Left colon (tissue), 2 donors: ENCODE measurements around the gene CHIT1. TPM values are rescaled to one million over a fixed set of nuclear protein-coding genes. Genes with fewer than 3 reads are reported as not detected.

Experiments
- ATAC-seq: fragments of 200-7000 bp; cut with Tn5 transposase; one replicate; pipeline ENCODE4 v1.9.1; 2020; ENCODE audit warnings: mild to moderate bottlenecking, moderate library complexity
- DNase-seq, 2 donors: peaks; one replicate each; pipeline ENCODE4 v3.0.0-alpha.2; 2020
- intact Hi-C, 2 donors: fragments of 100-400 bp; cut with DNase I in 1 of 2; cut with micrococcal nuclease in 1 of 2; formaldehyde crosslinking; loops; one replicate each; pipeline versions ENCODE4 v1.11.2 to v1.14.0; 2022; cut with DNase I, micrococcal nuclease
- total RNA-seq, 2 donors: library from RNA; stranded (reverse); fragmentation: NEBNext Ultra II Directional; extraction: Animal tissue kit (Norgen Biotek cat#: 25700); gene quantifications; one replicate each; pipeline ENCODE4 v1.2.1, GENCODE V29; 2021
- donor health status: DM: no; HTN: no; CAD: no.
- donor health status: DM: yes; HTN: yes; CAD: no.

CHIT1 gene
- total RNA-seq, 2 donors from 2014 or later = 0.40 TPM; not detected in 1

- intact Hi-C loops = no loop called here
- ATAC-seq = no peak
- no peak for DNase-seq
Measured at GRCh38 chr1:203227371-203228083, 1.9 kb downstream of the CHIT1 start.

- no peak for ATAC-seq
- no peak for DNase-seq
- intact Hi-C loops = no loop called here
Measured at GRCh38 chr1:203225071-203225470, 4.4 kb downstream of the CHIT1 start.

GRCh38 chr1:203223012-203223775 is 6.3 kb downstream of the CHIT1 start:
- intact Hi-C loops = no loop called here
- ATAC-seq (no peak), DNase-seq (no peak)

- intact Hi-C loops = loop anchor here (5.0 kb wide), 2 partner anchors 103 to 183 kb away; no protein-coding TSS in a partner anchor
- ATAC-seq = no peak
- DNase-seq = no peak
Measured at GRCh38 chr1:203219934-203220333, 9.5 kb downstream of the CHIT1 start.

GRCh38 chr1:203219171-203219570 is 10.3 kb downstream of the CHIT1 start:
- intact Hi-C loops = loop anchor here (5.0 kb wide), 2 partner anchors 102 to 182 kb away; no protein-coding TSS in a partner anchor
- ATAC-seq = no peak
- no peak for DNase-seq

- no peak for DNase-seq
- ATAC-seq = no peak
- intact Hi-C loops = loop anchor here (5.0 kb wide), 2 partner anchors 100 to 180 kb away; no protein-coding TSS in a partner anchor
Measured at GRCh38 chr1:203217668-203218067, 11.8 kb downstream of the CHIT1 start.

GRCh38 chr1:203217139-203217655 is 12.3 kb downstream of the CHIT1 start:
- DNase-seq = no peak
- intact Hi-C loops = loop anchor here (5.0 kb wide), 2 partner anchors 100 to 180 kb away; no protein-coding TSS in a partner anchor
- ATAC-seq = peak; percentile 53

- ATAC-seq (peak; percentile 72), DNase-seq (peak in 1 of 2 donors; percentile 39)
- intact Hi-C loops = loop anchor here (5.0 kb wide), 2 partner anchors 99 to 179 kb away; no protein-coding TSS in a partner anchor
Measured at GRCh38 chr1:203216274-203217138, 13.0 kb downstream of the CHIT1 start.

GRCh38 chr1:203215573-203215972 is 13.9 kb downstream of the CHIT1 start:
- DNase-seq (no peak), ATAC-seq (no peak)
- intact Hi-C loops = loop anchor here (5.0 kb wide), 2 partner anchors 98 to 178 kb away; no protein-coding TSS in a partner anchor

- DNase-seq = no peak
- no peak for ATAC-seq
- intact Hi-C loops = loop anchor here (5.0 kb wide), 2 partner anchors 98 to 178 kb away; no protein-coding TSS in a partner anchor
Measured at GRCh38 chr1:203214871-203215270, 14.6 kb downstream of the CHIT1 start.

GRCh38 chr1:203213126-203213525 is 16.3 kb downstream of the CHIT1 start:
- no peak for DNase-seq
- no peak for ATAC-seq
- intact Hi-C loops = no loop called here

- DNase-seq (no peak), ATAC-seq (no peak)
- intact Hi-C loops = no loop called here
Measured at GRCh38 chr1:203211812-203212211, 17.7 kb downstream of the CHIT1 start.

- no peak for ATAC-seq
- intact Hi-C loops = no loop called here
Measured at GRCh38 chr1:203210988-203211387, 18.5 kb downstream of the CHIT1 start.

GRCh38 chr1:203210350-203210749 is 19.1 kb downstream of the CHIT1 start:
- ATAC-seq (no peak), DNase-seq (no peak)
- intact Hi-C loops = no loop called here

More at GRCh38 chr1:203210988-203211387, 18.5 kb downstream of the CHIT1 start:
- DNase-seq = no peak

- ATAC-seq (no peak), DNase-seq (no peak)
- intact Hi-C loops = no loop called here
Measured at GRCh38 chr1:203208181-203208580, 21.3 kb downstream of the CHIT1 start.

GRCh38 chr1:203207751-203208150 is 21.7 kb downstream of the CHIT1 start:
- DNase-seq (no peak), ATAC-seq (no peak)
- intact Hi-C loops = no loop called here

GRCh38 chr1:203206129-203206687 is 23.3 kb downstream of the CHIT1 start:
- no peak for DNase-seq
- ATAC-seq = no peak
- intact Hi-C loops = no loop called here

- ATAC-seq (no peak), DNase-seq (no peak)
- intact Hi-C loops = no loop called here
Measured at GRCh38 chr1:203204756-203205155, 24.7 kb downstream of the CHIT1 start.
